NCI-H187 (cell line): Measurements from ENCODE around the gene RPA3.

Source experiments
- DNase-seq, 2 experiments: peaks; one replicate each; lab custom pipeline; 2025; lab: John Stamatoyannopoulos, UW

RPA3 gene

DNA sequence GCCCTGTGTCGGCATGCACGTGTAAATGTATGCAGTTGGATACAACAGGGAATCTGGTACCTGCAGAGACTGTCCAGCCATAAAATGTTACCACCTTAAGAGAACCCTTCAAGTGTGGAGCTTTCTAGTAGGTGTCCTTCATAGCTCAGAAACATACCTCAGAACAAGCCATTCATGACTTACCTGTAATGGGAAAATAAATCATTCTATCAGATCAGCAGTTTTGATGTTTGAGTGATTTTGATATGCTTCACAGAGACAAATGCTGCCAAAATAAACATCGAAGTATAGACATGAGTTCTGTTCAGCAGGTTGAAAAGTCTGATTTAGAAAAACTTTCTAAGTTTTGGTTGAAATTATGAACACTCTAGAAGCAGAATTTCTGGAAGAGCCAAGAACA is 111.4 kb downstream of the RPA3 start:
- DNase-seq = no peak

DNA sequence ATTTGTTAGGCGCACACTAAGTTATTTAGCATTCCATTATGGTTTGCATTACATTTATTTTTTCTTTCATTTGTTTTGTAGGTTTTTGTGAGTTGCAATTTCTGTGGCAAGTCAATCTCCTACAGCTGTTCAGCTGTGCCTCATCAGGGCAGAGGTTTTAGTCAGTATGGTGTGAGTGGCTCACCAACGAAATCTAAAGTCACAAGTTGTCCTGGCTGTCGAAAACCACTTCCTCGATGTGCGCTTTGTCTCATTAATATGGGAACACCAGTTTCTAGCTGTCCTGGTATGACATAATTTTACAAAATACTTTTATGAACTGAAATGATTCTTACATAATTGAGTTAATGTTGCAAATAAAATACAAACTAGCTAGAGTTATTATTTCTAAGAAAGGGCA is 122.2 kb downstream of the RPA3 start:
- DNase-seq = no peak

DNA sequence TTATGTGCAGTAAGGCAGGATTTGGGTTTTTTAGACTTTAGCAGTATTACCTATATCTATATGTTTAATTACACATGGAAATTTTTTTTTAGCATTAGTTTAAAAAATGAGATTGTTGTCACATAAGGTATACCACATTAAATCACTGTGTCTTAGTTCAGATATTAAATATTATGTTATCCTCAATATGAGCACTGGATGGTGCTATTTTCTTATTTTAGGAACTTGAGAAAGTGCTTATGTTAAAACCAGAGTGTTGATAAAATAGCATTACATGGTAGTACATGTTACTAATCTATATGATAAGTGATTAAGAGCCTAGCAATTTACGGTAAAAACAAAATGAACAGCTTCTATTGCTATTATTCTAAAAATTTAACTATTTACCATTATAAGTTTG is 123.0 kb downstream of the RPA3 start:
- no peak for DNase-seq
